Loucy (cell line): Measurements from ENCODE around the gene MN1.

ENCODE experiments used
- H2AFZ ChIP-seq: fragments of 200-600 bp; sonication (generic); 2 replicates; pipeline ENCODE4 v1.6.0; 2016; ENCODE audit warnings: antibody characterized with exemption, mild to moderate bottlenecking, low read length, moderate library complexity
- H3F3A ChIP-seq: fragments of 200-600 bp; 2 replicates; pipeline ENCODE4 v1.6.0; 2016; ENCODE audit warnings: antibody characterized with exemption, low read depth, mild to moderate bottlenecking
- H3K27me3 ChIP-seq: fragments of 200-600 bp; sonication (generic); 2 replicates; pipeline ENCODE4 v1.6.1; 2014; ENCODE audit warnings: low read length, mild to moderate bottlenecking; ENCODE audit not compliant: insufficient read depth, poor library complexity, severe bottlenecking
- H3K36me3 ChIP-seq: fragments of 200-600 bp; sonication (generic); 2 replicates; pipeline ENCODE4 v1.6.1; 2016; ENCODE audit warnings: low read length; ENCODE audit not compliant: insufficient read depth
- H3K4me1 ChIP-seq: fragments of 200-600 bp; sonication (generic); 2 replicates; pipeline ENCODE4 v1.5.1; 2014; ENCODE audit warnings: low read length, mild to moderate bottlenecking; ENCODE audit not compliant: insufficient read depth, poor library complexity, severe bottlenecking
- H3K4me2 ChIP-seq: fragments of 200-600 bp; sonication (generic); 2 replicates; pipeline ENCODE4 v1.6.0; 2014; ENCODE audit warnings: antibody characterized with exemption, low read length, low read depth, mild to moderate bottlenecking; ENCODE audit not compliant: poor library complexity, severe bottlenecking
- H3K4me3 ChIP-seq: fragments of 200-600 bp; sonication (generic); 2 replicates; pipeline ENCODE4 v1.5.1; 2014; ENCODE audit warnings: low read length, mild to moderate bottlenecking, mixed read lengths; ENCODE audit not compliant: poor library complexity, severe bottlenecking
- H3K79me2 ChIP-seq: fragments of 200-600 bp; sonication (generic); 2 replicates; pipeline ENCODE4 v1.6.1; 2014; ENCODE audit warnings: low read length; ENCODE audit not compliant: insufficient read depth
- H3K9ac ChIP-seq: fragments of 200-600 bp; sonication (generic); 2 replicates; pipeline ENCODE4 v1.6.0; 2014; ENCODE audit warnings: mild to moderate bottlenecking, low read depth, low read length, moderate library complexity; ENCODE audit not compliant: poor library complexity, severe bottlenecking
- H3K9me2 ChIP-seq: fragments of 200-600 bp; sonication (generic); replicated peaks from 2 replicates; pipeline ENCODE4 v1.6.1; 2016; ENCODE audit warnings: low read depth, low read length, mixed read lengths
- H3K9me3 ChIP-seq: fragments of 200-600 bp; sonication (generic); 2 replicates; pipeline ENCODE4 v1.6.1; 2014; ENCODE audit warnings: mild to moderate bottlenecking, antibody characterized with exemption, low read length, low read depth; ENCODE audit not compliant: insufficient read depth
- H4K20me1 ChIP-seq: fragments of 200-600 bp; sonication (generic); 2 replicates; pipeline ENCODE4 v1.6.0; 2014; ENCODE audit warnings: antibody characterized with exemption, low read length, mild to moderate bottlenecking; ENCODE audit not compliant: insufficient read depth, poor library complexity, severe bottlenecking
- CTCF ChIP-seq: fragments of 200-600 bp; sonication (generic); conservative IDR thresholded peaks from 2 replicates; pipeline ENCODE4 v1.5.1; 2014; ENCODE audit warnings: mild to moderate bottlenecking, antibody characterized with exemption, low read length
- EZH2phosphoT487 ChIP-seq: fragments of 200-600 bp; IDR thresholded peaks from 2 replicates; pipeline ENCODE4 v1.6.1; 2018; ENCODE audit warnings: antibody characterized with exemption, mild to moderate bottlenecking, moderate library complexity, borderline replicate concordance

MN1 gene

GRCh38 chr22:27709919-27710675 is 91.5 kb downstream of the MN1 start:
- no peaks in the 10 kb centered on the region for H3K36me3 ChIP-seq
- H2AFZ ChIP-seq = no peak overlapping the region
- TF ChIP-seq EZH2phosphoT487 = no peak
- no peak for TF ChIP-seq CTCF
- no peaks in the 10 kb centered on the region for H4K20me1 ChIP-seq
- no peak overlapping the region for H3K4me3 ChIP-seq
- H3K9me2 ChIP-seq = no peaks in the 10 kb centered on the region
- H3F3A ChIP-seq = no peaks in the 10 kb centered on the region
- no peaks in the 10 kb centered on the region for H3K79me2 ChIP-seq
- H3K9me3 ChIP-seq = no peaks in the 10 kb centered on the region
- H3K27me3 ChIP-seq = no peaks in the 10 kb centered on the region
- no peaks in the 10 kb centered on the region for H3K4me1 ChIP-seq
- no peak overlapping the region for H3K9ac ChIP-seq
- no peak overlapping the region for H3K4me2 ChIP-seq

- H3K36me3 ChIP-seq = no peaks in the 10 kb centered on the region
- H3K9me3 ChIP-seq = no peaks in the 10 kb centered on the region
- no peaks in the 10 kb centered on the region for H3K9me2 ChIP-seq
- no peaks in the 10 kb centered on the region for H4K20me1 ChIP-seq
- no peak overlapping the region for H3K4me2 ChIP-seq
- no peak overlapping the region for H3K9ac ChIP-seq
- H3K4me3 ChIP-seq = no peak overlapping the region
- H3K27me3 ChIP-seq = no peaks in the 10 kb centered on the region
- H3F3A ChIP-seq = no peaks in the 10 kb centered on the region
- no peak for TF ChIP-seq CTCF
- no peak for TF ChIP-seq EZH2phosphoT487
- no peaks in the 10 kb centered on the region for H3K79me2 ChIP-seq
- H2AFZ ChIP-seq = no peak overlapping the region
- H3K4me1 ChIP-seq = no peaks in the 10 kb centered on the region
Observed at GRCh38 chr22:27706489-27706888, 95.1 kb downstream of the MN1 start.

- H3K9me2 ChIP-seq = no peaks in the 10 kb centered on the region
- H3K36me3 ChIP-seq = no peaks in the 10 kb centered on the region
- no peaks in the 10 kb centered on the region for H3F3A ChIP-seq
- no peaks in the 10 kb centered on the region for H4K20me1 ChIP-seq
- no peak for TF ChIP-seq EZH2phosphoT487
- TF ChIP-seq CTCF = no peak
- H2AFZ ChIP-seq = no peak overlapping the region
- no peak overlapping the region for H3K4me2 ChIP-seq
- H3K79me2 ChIP-seq = no peaks in the 10 kb centered on the region
- no peaks in the 10 kb centered on the region for H3K4me1 ChIP-seq
- H3K4me3 ChIP-seq = no peak overlapping the region
- no peaks in the 10 kb centered on the region for H3K27me3 ChIP-seq
- H3K9ac ChIP-seq = no peak overlapping the region
- H3K9me3 ChIP-seq = no peaks in the 10 kb centered on the region
Observed at GRCh38 chr22:27705408-27706080, 96.0 kb downstream of the MN1 start.
